HG03135 (cell line): ENCODE measurements around the gene MORC4.

Experiments used
- ATAC-seq: cut with Tn5 transposase; IDR thresholded peaks from one replicate; pipeline ENCODE4 v1.9.1; 2021; ENCODE audit warnings: mild to moderate bottlenecking, moderate library complexity; ENCODE audit not compliant: unreplicated experiment

The MORC4 gene

DNA sequence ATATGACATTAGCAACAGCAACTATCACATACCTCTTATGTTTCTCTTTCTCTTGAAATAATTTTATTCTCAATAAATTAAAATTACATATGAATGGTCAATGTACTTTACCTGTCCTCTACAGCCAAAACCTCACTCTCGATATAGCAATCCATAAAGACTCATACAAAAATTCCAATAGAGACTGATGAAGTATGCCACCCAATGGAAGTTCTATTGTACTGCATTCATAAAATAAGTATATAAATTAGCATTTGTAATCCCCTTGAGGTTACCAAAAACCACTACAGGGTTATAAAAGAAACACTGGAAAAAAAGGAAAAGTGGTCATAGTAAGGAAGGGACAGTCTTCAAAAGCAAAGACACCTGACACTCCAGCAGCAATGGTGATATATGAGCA, 47.0 kb downstream of the MORC4 start:
- ATAC-seq: no peak

GRCh38 chrX:106952538-106952937, 47.5 kb downstream of the MORC4 start:
- ATAC-seq: no peak

GRCh38 chrX:106952089-106952488, 47.9 kb downstream of the MORC4 start:
- ATAC-seq: no peak

DNA sequence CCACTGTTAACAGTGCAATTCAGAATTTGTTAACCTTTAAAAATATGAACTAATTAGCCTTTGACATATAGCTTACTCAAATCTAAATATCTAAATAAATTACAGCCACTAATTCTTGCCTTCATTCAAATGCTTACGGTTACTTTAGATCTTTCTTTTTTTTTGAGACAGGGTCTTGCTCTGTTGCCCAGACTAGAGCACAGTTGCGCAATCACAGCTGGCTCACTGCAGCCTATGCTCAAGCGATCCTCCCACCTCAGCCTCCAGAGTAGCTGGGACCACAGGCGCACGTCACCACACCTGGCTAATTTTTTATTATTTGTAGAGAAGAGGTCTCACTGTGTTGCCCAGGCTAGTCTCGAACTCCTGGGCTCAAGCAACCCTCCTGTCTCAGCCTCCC, 48.8 kb downstream of the MORC4 start:
- no peak for ATAC-seq

GRCh38 chrX:106950381-106950780, 49.6 kb downstream of the MORC4 start:
- ATAC-seq: no peak

GRCh38 chrX:106949366-106949765, 50.6 kb downstream of the MORC4 start:
- no peak for ATAC-seq

DNA sequence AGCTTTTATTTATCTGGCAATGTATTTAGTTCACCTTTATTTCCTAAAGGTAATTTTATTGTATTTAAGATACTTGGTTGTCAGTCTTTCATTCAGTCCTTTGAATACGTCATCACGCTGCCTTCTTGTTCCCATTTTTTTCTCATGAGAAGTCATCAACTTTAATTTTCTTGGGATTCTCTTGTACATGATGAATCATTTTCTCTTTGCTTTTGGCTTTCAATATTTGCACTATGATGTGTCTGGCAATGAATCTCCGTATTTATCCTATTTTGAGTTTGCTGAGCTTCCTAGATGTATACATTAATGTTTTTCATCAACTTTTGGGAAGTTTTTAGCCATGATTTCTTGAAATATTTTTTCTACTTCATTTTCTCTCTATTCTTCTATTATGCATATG, 51.4 kb downstream of the MORC4 start:
- ATAC-seq: no peak

GRCh38 chrX:106946464-106946863, 53.5 kb downstream of the MORC4 start:
- no peak for ATAC-seq

GRCh38 chrX:106940068-106940467, 59.9 kb downstream of the MORC4 start:
- ATAC-seq: no peak

- ATAC-seq: no peak
These were observed 60.4 kb downstream of the MORC4 start for GRCh38 chrX:106939566-106939965.

DNA sequence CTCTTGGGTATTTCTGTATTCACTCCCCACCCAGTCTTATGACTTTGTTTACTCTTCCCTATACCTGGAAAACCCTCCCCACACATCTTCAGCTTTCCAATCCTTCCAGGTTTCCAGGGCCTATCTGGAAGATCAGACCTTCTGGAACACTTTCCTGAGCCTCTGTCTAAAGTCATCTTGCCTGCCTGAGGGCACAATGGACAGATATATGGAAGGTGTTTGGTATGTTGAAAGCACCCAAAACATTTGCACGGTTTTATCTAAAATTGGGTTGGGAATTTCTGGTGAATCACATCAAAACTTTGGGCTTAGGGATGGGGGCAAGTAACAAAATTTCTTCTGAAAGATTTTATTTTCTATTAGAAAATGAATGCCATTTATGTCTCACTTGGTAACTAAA, 63.8 kb downstream of the MORC4 start:
- no peak for ATAC-seq

DNA sequence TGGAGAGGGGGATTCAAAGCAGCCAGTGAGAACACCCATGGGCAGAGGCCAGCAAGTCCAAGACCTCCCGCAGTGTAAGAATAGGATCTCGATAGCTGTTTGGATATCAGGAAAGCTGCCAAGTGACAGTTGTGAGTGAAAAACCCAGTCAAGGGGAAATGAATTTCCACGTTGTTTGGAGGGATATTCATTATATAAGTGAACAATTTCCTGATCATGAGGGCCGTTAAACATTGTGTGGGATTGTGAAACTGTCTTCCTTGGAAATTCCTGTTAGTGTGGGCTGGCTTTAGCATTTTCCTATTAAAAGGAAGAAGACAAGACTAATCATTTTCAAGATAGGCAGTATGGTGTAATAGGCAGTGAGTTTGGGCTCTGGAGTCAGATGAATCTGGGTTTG, 64.8 kb downstream of the MORC4 start:
- ATAC-seq: no peak

- no peak for ATAC-seq
These were observed 66.5 kb downstream of the MORC4 start for GRCh38 chrX:106933538-106933961.

GRCh38 chrX:106932960-106933537, 67.0 kb downstream of the MORC4 start:
- no peak for ATAC-seq

DNA sequence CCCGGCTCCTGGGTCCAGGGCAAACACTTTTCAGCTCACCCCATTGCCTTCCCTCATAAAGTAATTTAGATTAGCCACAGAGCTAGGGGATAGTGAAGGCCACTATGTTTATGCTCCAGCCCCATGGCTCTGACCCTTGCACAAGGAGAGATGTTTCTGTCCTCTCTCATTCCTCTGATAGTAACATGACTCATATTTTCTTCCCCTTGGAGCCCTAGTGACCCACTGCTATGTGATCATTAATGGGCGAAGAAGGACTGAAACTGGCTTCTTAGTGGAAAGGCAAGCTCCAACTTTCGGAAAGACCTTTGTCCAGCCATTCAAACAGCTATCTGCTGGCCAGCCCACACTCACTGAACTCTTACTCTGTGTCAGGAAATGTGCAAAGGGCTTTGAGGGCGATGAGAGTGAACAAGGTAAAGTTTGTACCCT, 67.5 kb downstream of the MORC4 start:
- ATAC-seq: no peak

DNA sequence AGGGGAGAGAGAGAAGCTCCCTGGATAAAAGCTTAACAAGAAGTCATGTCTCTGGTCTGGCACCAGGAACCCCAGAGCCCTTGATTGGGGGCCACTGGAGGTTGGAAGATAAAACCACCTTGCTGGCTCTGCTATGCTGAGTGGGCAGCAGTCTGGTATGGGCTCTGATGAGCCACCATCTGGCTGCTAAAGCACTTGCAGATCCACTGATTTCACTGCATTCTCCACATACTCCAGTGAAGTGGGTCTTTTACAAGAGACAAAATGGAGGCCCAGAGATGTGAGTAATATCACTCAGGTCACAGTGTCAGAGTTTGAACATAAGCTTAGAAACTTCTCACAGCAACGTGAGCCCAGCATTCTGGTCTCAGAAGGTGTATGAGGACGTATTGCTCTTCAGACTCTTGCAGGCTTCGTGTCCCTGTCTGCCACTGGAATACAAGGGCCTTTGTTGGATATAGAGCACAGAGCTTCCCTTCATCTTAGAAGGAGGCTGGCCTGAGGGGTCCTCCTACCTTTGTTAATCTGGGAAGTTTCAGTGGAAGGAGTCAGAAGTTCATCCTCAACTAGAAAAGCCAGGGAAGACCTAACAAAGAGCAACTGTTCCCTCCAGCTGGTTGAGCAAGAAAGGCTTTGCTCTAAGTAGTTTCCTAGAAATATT, 68.1 kb downstream of the MORC4 start:
- ATAC-seq: no peak

DNA sequence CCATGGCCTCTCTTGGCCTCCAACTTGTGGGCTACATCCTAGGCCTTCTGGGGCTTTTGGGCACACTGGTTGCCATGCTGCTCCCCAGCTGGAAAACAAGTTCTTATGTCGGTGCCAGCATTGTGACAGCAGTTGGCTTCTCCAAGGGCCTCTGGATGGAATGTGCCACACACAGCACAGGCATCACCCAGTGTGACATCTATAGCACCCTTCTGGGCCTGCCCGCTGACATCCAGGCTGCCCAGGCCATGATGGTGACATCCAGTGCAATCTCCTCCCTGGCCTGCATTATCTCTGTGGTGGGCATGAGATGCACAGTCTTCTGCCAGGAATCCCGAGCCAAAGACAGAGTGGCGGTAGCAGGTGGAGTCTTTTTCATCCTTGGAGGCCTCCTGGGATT, 71.8 kb downstream of the MORC4 start:
- ATAC-seq: no peak

DNA sequence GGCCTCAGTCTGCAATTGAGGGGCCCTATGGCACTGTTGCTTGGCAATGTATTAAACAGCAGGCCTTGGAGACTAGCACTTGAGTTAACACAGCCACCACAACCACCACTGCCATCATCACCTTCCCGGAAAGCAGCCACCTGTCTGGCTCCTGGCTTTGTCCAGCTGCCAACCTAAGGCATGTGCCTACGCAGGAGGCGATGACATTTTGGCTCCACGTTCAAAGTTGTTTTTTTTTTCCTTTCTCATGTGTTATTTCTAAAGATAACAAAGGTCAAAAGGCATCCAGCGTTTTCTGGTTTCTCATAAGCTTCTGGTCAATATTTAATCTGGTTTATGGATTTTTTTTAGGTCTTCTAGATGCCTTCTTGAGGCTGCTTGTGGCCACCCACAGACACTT, 72.3 kb downstream of the MORC4 start:
- ATAC-seq: no peak

DNA sequence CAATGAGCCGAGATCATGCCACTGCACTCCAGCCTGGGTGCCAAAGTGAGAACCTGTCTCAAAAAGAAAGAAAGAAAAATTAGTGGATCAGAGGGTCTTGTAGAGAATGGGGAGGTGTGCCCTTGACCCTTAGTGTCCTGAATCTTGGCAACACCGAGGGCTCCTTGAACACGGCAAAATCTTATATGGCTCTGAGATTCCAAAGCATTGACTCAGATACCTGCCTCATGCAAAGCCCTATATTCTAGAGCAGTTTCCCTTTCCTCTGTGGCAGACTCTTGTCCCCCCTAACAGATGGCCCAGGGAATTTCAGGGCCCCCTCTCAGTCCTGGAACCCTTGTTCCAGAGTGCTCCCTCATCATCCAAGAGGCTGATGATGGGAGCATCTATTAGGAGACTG, 73.0 kb downstream of the MORC4 start:
- no peak for ATAC-seq

DNA sequence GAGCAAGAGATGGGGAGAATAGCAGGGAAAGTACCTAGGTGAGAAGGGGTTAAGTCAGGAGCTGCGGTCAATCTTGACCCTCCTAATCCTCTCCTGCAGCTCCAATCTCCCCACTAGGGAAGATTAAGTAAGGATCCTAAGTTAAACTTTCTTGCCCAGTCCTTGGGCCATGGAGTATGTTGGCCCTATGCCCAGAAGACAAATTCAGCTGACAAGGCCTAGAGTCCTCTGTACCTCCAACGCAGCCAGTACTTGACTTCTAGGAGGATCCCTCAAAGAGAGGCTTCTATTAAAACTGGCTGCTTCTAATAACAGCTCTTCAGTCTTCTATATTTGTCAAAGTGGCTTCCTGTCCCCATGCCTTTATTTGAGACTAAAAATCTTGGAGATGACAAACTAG, 78.4 kb downstream of the MORC4 start:
- ATAC-seq: no peak

GRCh38 chrX:106919932-106920452, 80.0 kb downstream of the MORC4 start, which contains the start of gene CLDN2:
CLDN2 (plus strand) TSS chrX:106920402; CDS start chrX:106928229, 7,827 bp downstream.
- ATAC-seq: no peak

GRCh38 chrX:106917830-106918500, 82.0 kb downstream of the MORC4 start:
- no peak for ATAC-seq
